ENCODE measurements around the gene PRLHR.

PRLHR gene

DNA sequence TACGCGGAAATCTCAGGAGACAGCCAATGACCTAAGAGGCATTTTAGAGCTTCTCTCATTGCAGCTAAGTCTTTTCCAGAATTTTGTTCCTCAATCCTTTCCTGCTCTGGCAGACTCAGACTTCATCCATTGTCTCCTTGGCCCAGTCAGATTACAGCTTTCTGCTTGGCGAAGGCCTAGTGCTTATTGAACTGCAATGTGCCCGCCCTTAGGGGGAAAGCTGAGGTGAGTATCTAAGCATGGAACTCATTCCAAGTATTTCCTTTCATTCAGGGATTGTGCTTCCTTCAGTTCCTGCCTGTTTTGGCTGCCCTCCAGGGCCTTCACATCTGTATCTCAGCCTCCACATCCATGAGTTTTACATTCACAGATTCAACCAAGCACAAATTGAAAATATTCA lies 37.5 kb downstream of the PRLHR start:
- no peak for DNase-seq

DNA sequence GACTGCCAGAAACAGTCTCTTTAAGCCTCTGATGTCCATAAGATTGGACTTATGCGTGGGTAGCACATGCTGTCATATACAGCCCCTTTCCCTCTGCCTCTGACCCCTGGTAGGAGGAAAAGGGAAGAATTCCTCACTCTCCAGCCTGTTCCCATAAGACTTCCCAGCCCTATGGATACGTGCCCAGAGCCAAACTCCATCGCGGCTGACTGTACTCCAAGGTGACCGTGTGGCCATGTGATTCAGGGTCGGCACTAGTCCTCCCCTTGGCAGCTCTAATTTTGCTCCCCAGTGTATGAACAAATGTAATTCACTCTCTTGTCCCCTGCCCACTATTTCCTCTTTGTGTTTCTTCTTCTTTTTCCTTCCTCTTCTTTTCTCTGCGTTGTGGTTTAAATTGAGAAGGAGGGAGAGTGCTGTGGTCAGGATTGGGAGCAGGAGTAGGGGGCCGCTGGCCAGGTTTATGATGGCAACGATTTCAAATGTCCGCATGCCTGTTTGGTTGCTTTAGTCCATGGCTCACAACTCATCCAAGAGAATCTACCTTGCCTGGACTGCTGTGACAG lies 43.8 kb downstream of the PRLHR start:
- DNase-seq: no peak

DNA sequence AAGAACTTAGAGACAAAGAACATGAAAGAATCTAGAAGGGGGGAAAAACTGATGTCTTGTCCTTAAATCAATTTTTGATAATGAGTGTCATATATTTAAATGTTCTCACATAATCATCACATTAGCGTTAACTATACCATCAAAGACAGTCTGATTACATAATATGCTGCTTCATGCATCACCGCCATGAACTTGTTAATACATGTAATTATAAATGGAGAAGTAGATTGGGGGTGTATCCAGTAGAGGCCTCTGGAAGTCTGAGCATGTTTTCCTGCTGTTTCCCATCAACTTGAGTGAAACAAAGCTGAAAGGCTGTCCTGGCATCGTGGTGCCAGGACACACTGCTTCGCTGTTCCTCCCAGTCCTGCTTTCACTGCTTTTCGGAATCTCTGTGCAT lies 48.2 kb downstream of the PRLHR start:
- no peak for DNase-seq

DNA sequence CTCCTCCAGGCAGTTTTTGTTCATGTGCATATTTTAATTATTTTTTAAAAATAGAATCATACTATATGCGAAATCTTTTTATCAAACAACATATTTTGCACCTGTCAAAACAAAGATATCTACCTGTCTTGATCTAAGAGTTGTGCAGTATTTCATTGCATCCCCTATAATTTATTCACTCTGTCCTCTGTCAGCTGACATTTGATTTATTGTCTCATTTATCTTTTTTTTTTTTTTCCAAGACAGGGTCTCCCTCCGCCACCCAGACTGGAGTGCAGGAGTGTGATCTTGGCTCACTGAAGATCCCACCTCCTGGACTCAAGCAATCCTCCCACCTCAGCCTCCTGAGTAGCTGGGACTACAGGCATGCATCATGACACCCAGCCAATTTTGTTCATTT lies 49.0 kb downstream of the PRLHR start:
- no peak for DNase-seq

DNA sequence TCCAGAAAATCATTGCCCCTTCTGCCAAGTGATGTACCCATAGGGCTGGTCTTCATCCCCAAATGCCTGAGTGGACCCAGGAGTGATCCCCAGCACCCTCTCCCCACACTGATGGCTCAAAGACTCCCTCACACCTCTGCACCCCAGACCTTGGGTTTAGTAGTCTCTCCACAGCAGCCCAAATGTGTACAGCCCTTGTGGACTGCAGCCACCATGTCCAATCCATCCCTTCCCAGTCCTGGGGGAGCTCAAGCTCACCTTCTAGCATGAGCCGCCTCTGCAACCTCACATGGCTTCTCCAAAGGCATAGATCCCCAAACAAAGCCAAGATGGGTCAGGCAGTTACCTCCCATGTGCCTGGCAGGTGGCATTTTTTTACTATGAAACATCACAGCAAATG lies 50.1 kb downstream of the PRLHR start:
- DNase-seq: no peak

DNA sequence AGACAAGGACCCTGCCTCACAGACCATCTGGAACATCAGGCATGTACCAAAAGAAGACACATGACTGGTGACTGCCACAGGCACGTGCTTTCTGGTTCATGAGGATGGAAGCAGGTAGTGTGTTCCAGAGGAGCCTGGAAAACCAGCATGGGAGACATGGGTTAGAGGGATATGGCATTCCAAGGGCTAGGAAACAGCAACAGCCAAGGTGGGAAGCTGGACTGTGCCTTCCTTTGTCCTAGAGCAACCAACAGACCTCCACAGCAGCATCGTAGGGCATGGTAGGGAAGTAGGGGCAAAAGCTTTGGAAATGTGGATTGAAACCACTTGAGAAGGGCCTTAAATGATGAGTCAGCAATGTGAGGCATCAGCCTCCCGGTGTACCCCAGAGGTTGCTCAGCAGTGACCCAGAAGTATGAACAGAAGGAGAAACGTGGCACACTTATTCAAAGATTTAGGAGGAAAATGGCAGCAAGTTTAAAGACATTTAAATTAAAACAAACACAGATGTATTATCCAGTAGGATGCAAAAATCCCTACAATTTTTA lies 51.0 kb downstream of the PRLHR start:
- no peak for DNase-seq

DNA sequence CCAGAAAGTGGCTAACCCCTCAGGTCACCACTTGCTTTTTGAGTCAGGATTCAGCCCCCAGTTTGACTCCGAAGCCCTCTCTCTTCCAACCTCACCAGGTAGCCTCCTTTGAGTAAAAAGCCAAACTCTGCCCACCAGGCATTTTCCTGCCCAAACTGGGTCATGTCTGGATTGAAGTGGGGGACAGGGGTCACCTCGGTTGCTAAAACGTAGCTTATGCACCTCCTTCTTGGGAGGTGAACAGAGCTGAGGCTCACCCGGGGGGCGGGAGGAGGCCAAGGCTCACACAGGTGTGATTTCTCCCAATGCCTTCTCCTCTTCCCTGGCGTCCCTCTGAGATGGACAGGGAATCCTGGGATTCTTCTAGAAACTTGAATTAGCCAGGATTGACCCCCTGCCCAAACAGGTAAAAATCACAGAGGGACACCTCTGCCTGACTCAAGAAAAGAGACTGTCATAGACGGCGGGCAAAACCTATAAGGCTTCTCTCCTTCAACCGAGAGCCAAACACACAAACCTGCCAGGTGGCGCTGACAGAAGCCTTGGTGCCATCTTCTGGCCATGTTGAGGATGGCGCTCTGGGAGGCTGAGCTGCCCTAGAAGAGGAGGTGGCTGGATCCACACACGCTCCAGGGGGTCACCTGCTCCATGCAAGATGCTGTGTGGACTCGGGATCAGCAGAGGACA lies 51.6 kb downstream of the PRLHR start:
- no peak for DNase-seq

DNA sequence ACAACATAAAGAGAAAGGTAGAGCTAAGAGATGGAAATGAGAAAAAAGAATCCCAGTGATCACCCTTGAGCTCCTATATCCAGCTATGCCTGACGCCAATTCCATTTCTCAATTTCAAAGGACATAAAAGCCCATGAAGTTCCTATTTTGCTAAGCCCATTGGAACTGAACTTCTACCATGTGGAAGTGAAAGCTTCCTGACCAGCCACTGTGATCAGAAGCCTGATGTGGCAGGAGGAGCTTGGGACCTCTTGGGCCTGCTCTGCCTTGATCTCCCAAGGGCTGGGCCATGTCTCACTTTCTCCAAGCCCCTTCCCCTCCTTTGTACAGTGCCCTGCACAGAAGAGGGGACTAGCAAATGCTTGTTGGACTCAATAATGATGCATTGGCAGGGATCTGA lies 52.7 kb downstream of the PRLHR start:
- no peak for DNase-seq

DNA sequence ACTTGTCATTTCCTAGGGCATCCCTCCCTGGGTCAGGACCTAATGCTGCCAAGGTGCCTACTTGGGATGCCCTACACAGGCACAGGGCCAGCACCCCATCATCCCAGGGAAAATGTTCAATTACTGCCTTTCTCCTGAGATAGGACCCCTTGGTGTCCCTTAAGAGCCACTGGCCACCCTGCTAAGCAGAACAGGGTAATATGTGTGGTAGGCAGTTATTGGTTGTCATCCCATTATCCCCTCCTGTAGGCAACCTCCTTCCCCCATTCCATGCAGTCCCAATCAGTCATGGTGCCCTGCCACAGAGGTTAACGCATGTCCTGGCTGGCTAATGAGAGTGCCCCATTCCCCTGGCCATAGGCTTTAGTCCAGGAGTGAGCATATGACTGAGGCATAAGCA lies 53.2 kb downstream of the PRLHR start:
- DNase-seq: no peak

DNA sequence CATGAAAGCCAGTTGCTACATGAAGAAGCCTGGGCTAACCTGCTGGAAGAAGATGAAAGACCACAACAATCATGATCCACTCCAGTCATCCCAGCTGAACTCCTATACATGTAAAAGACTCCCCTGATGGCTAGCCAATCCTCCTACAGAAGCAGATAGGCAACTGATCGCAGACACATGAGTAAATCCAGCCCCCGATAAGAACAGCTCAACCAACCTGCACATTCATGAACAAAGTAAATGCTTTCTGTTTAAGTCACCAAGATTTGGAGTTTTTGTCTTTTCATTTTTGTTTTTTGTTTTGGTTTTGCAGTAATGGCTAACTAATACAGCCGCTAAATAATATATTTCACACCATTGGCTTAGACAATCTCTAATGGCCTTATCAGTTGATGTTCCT lies 53.7 kb downstream of the PRLHR start:
- no peak for DNase-seq
